GM19468 (cell line): ENCODE measurements around the gene BHLHE41.
A peak's percentile ranks its signal among the peaks of the same experiment; 100 is the strongest.

ENCODE experiments used
- ATAC-seq: cut with Tn5 transposase; IDR thresholded peaks from one replicate; pipeline ENCODE4 v1.9.1; 2021; ENCODE audit warnings: mild to moderate bottlenecking, moderate library complexity, moderate number of reproducible peaks; ENCODE audit not compliant: unreplicated experiment; ENCODE audit errors: extremely low read depth

Gene BHLHE41

DNA sequence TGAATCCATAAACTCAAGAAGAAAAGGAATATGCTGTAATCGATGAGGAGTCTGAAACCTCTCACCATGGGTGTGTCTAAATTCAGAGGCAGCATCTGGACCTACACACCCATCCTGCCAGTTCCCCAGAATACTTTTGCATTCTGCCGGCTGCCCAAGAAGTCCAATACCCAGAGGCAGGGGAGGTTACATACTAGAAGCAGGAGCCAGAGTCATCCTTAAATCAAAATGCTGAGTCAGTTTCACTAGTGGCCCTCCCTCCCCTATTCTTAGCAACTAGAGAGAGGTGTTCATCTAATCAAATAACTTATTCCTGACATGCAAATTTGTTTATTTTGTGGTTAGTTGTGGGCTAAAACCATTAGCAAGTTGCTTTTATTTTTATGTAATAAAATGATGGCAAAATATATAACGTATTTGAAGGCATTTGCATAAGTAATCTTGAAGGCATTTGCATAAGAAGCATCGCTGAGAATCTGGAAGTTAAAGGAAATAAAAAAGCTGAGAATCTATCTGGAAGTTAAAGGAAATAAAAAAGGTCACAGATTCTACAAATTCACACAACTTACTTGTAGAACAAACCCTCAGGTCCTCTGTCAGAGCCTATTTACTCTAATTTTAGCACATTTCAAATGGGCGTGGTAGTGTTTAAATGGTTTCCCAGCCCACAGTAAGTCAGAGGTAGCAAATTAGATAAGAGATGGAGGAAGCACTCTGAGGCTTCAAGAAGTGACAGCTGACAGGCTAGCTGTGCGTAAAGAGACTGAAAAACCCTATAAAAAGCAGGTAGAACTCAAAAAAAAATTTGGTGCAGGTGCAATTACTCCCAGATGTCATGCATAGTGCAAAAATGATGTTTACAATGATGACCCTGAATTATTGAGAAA lies 7.8 kb downstream of the BHLHE41 start:
- ATAC-seq: no peak

DNA sequence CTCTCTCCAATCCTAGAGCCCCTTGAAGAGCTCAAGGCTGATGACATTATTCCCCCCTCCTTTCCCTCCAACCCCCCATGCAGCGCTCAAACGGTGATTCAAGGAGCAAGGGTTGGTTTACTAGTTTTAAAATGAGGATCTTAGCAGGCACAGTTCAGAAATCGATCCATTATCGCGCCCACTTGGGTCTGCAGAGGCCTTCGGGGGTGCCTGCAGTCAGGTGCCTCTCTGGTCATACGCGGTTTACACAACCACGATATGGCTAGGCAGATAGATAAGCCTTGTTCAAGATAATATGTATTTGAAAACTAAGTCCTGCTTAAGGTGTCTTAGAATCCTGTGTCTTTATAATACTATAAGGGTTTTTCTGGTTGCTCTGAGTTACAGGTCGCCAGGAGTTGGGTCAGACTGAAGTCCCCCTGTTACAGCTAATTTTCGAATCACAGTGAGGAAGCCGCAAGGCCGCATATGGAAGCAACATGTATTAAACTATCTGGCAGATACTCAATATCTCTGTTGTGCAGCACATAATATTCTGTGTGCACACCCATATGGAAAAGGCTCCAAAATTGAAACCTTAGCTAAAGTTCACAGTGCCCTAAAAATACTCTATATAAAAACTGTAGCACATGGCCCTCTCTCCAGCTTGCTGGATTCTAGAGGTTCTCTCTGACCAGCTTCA lies 10.0 kb downstream of the BHLHE41 start:
- no peak for ATAC-seq

DNA sequence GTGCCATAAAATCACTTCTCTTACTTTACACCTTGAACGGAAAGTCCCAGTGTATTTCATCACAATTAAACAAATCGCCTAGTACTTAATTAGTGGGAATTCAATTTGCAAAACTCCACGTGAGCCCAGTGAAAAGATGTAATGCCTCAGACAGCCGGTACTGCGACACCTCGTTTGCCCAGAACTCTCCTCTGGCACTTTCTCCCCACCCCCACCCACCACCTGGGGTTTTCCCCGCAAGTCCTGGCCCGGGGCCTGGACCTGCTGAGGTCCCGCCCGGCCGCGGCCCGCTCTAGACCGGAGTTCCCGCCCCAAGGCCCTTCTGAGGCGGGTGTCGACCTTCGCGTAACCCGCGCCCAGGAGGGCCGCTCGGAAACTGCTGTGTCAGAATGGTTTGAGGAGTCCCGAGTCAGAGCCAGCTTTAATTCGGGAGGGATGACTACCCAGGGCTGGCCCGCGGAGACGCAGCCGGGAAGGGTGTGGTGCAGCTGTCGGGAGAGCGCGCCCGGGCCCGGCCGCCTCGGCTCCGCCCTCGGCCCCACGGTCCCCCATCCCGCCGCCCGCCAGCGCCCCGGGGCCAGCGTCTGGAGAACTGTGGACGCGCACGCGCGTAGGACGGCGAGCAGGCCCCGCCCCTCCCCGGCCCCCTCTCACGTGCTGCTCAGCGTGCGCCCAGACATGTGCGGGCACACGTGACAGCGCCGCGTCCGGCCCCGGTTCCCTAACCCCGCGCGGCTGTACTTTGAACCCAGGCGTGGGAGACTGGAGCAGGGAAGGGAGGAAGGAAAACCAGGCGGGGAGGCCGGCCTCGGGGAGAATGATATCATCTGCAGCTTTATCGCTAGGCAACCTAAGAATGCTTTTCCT lies 10.8 kb downstream of the BHLHE41 start:
- peak; percentile 16 for ATAC-seq

DNA sequence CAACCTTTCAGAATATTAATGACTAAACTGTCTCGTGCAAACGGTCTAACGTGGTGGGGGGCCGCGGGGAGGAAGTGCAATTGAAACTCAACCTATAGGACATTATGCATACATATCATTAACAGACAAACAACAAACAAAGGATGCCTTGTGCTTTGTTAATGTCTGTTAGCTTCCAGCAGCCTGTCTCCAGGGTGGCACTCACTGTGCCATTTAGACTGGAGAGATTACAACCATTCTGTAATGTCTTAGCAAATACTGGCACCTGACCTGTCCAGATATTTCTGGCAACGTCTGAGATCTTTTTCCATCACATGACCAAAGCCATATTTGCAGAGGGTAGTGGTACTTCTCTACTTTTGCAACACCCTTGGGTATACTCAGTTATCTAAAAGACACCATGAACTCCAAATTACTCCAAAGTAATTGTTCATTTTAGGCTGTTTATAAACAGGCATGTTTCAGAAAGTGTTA lies 11.6 kb downstream of the BHLHE41 start:
- no peak for ATAC-seq

DNA sequence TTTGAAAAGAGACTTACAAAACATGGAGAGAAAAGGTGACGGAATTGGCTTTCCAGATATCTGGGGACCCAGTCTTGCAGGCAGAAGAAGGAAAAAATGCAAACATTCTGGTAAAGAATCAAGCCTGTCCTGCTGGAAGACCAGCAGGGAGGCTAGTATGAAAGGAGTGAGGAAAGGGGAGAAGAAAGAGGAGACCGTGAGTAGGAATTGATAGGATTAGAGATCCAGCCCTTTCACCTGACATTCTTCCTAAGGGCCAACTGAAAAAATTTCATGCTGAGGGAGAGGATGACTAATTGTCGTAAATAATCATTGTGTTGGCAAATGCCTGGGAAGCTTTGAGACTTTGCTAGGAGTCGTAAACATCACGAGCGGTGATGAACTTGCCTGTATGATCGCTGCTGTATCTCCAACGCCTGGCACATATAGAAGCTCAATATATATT lies 12.1 kb downstream of the BHLHE41 start:
- ATAC-seq: no peak

DNA sequence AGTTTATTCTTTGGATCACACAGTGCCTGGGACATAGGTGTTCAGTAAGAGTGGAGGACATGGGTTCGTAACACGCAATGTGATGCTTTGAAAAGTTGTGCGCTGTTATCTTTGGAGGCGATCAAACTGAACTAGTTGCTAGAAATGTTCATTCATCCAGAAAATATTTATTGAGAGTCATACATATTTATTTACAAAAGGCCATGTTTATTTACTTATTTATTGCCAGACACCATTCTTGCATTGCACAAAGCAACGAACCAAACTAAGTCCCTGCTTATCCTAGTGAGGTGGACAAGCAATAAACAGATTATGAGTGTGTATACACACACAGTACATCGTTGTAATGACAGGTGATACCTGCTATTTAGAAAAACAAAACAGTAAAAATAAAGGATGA lies 12.6 kb downstream of the BHLHE41 start:
- ATAC-seq: no peak

DNA sequence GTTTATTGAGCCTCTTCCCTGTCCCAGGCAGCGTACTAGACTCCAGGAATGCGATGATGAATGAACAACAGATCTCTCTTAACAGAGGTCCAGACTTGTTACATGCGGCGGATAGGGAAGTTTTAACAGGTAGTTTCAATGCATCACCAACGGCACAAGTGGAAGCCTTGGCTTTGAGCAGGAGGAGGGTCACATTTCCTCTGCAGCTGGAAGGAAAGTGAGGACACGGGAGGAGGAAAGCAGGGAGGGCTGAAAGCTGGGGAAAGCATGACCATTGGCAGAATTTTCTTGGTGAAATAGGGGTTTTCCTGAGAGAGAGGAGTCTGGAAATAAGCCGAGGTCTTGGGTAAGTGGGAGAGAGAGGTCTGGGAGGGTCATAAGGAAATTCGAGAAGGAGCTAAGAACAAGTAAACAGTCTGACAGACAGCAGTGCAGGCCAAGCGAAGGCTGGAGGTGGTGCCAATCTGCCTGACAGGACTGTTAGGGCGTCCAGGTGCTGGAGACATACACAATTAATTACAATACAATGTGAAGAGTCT lies 15.4 kb downstream of the BHLHE41 start:
- no peak for ATAC-seq

DNA sequence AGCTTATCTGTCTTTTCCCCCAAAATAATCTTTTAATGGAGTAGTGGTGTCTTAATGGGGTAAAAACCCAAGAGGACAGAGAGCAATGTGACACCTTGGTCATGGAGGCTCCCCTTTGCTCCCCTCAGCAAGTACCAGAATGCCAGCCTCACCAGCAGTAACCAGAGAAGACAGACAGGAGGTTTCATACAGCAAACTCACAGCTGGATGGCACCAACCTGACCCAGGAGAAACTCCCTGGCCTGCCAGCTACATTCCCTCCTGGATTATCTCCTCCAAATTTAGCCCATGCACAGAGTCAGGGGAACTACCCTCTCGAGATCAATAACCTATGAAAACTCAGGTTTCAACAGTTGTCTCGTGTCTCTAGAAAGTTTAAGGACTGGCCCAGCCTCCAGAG lies 15.9 kb downstream of the BHLHE41 start:
- ATAC-seq: no peak

DNA sequence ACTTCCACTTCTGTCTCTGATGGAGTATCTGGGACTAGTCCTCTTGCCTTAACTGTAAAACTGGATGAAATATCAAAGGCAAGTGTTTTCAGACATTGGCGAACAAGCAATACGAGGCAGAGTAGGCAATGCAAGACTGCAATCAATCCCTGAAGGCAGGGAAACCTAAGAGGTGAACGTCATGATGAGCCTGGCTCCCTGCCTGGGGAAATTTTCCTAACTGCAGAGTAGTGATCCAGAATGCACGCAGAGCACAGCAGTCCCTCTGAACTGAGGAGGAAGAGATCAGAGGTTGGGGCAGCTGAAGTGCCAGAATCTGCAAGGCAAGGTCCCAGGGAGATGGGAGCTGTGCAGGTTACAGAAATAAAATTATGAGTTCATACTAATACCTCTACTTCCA lies 18.5 kb downstream of the BHLHE41 start:
- no peak for ATAC-seq

DNA sequence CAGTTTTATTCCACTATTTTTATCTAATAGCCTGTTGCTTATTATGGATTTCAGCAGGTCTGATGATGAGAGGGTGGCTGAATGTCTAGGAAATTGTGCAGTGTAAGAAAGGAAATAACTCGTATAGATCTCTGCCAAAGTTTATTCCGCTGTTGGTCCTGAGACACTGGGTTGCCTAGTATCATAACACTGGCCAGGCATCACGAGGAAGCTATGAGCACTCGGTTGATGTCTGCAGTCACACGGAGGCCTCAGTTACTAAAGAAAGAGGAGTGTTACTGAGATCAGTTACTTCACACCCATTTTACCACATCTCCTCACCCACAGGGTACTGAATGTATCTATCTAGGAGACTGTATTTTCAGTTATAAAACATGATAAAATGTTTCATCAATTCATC lies 21.9 kb downstream of the BHLHE41 start:
- no peak for ATAC-seq

DNA sequence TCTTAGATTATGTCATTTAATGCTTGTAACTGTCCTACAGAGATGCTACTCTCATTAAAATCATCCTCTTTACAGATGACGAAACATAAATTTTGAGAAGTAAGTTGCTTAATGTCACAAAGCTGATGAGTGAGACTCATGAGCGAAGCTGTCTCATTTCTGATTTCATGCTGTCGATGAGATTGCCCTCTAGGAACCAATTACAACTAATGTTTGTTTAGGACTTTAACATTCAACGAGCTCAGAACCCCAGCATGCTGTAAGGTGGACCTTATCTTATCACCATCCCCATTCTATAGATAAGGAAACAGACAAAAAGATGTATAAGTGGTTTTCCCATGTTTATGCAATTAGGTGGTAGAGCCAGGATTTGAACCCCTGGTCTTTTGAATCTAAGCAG lies 23.1 kb downstream of the BHLHE41 start:
- no peak for ATAC-seq

DNA sequence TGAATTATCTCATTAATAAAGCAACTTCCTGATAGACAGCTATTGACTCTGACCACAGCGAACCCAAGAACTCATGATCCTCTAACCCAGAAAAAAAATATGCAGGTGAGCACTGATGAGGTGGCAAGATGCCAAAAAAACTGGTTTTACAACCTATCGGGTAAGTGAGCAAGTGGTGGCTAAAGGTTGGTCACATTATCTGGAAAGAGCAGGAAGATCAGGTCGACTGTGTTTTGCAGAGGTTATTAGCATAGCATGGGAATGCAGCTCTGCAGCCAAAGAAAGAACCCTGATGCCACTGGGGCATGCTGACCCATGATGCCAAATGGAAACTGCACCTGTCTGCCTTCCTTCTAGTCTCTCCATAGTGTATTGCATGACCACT lies 23.5 kb downstream of the BHLHE41 start:
- ATAC-seq: no peak

DNA sequence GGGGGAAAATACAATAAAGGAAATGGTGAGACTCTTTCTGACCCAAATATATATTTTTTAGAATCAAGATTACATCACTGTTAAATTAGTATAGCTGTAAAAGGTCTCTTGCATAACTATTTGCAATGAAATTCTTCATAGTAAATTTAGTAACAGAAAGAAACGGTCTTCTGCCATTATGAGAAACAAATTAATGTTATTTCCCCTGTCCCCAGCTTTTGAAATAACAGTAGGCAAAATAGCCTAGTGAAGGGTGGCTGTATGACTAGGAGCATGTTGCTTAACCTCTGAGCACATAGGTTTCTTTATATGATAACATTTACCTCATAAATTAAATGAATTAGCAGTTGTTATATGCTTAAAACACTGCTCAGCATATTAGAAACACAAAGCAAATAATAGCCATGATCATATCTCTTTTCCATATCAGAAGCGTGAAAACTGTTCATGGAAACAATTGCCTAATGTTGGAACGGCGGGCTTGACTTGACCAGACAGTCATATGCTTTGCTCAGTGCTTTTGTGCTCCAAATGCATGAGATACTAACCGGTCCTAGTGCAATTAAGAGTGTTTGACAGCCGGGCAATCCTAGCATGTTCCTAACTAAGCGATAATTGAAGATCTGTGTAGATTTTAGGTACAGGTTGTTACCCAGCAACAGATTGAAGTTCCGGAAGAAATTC lies 24.0 kb downstream of the BHLHE41 start:
- no peak for ATAC-seq

DNA sequence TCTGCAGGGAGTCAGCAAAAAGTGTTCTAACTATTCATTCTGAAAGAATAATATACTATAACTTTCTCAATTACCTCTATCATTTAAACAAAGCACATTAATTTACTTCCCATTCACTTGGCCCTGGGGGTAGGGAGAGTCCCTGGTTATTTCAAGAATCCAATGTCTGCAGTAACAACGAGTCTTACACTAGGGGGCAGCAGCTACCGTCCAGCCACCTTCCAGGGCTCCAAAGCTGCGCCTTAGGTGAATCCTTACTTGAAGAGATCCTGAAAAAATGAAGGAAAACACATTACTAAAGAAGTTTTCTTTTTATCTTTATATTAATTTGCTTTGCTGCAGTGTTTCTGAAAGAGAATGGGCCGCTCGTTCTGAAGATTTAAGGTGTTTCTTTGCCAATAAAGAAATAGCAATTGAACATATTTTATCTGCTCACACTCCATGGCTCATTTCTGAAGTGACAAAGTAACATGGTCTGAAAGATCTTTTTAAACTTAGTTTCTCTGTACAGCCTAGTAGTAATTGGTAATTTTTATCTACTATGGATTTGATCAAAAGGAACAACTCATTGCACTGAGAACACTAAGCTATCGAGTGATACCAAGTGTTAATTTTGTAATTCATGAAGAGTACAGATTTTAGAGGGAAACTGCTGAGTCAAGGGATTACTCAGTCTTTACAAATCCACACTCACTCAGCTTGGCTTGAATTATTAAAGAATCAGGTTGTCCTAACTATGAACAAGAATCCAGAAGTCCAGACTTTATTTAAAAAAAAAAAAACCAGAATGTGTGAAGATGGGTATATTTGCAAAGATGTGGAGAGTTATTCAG lies 27.6 kb downstream of the BHLHE41 start:
- ATAC-seq: no peak

DNA sequence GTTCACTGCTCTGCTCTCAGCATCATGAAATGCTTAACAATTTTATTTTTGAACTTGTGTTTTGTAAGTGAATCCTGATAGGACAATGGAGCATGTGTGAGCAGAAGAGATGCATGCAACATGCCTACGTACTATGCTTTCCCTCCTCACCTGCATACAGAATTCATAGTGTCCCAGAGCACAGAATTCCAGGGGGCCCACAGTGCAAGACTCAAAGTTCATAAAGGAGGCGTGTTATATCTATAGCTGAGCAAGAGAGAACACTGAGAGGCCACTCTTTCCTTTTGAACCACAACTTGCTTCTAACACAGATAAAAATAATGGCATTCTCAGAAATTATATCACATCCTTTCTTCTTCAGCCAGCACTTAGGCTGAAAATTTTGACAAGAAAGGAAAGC lies 28.8 kb downstream of the BHLHE41 start:
- no peak for ATAC-seq

DNA sequence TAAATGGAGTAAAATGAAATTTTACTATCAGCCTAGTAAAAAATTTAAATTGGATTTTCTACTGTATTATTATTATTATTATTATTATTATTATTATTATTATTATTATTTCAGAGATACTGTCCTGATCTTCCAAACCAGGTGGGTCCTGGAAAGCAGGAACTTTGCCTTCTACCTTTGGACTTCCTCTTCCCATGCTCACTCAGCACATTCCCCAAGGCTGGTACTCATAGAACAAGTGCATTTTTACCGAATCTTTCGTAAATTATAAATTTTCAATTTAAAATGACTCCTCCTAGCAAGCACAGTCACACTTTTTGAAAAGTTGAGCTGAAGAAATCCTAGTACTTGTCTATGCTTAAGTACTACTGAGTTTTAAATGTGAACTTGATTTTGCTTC lies 29.7 kb downstream of the BHLHE41 start:
- no peak for ATAC-seq

DNA sequence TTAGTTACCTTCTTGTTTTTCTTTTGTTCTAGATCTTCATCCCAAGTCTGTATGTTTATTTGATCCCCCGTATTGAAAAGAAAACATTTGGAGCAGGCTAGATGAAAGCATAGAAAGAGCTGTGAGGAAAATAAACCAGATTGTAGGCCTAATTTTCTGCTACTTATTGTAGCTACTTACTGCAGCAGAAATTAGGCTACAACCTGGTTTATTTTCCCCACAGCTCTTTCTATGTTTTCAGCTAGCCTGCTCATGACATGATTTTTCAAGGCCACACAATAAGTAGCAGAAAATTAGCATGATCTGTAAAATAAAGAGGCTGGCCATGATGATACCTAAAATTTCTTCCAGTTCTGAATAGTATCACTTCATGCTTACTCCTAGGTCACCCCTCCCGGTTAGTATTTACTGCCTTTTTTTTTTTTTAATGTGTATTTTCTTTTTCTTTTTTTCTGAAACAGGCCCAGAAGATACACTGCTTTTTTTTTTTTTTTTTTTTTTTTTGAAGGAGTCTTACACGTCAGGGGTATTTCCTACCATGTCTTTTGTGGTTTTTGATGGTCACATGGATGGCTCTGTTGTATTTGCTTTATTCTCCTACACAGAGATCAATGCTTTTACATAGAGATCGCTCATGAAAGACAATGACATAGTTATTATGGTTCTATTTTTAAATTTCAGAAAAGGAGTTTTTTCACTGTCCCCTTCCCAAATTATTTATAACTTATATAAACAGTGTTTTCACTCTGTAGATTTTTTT lies 32.3 kb downstream of the BHLHE41 start:
- no peak for ATAC-seq

DNA sequence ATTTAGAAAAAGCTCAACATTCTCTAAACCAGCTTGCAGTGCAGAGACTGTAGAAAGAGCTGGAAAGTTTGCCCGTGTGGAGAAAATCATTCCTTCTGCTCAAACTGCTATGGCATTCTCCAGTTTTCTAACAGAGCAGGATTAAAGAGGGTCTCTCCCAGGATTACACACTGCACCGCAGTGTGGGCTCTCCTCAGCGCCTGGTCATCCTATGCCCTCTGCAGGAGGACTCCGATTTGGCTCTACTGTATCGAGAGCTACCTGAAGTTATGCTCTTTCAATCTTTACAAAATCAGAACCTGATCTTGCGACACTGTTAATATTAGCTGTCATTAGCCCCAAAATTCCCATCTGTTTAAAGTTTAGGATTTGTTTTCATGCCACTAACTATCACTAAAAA lies 33.0 kb downstream of the BHLHE41 start:
- no peak for ATAC-seq
